GM19193 (cell line): ENCODE results near the gene SLC7A8.

Experiments
- POLR2A ChIP-seq: IDR thresholded peaks from 4 replicates; pipeline ENCODE4 v1.6.1; 2011; ENCODE audit not compliant: insufficient read depth, insufficient read length; ENCODE audit errors: extremely low read depth

SLC7A8 gene

GRCh38 chr14:23117371-23118020 lies 66.0 kb downstream of the SLC7A8 start:
- no peak for TF ChIP-seq POLR2A

DNA sequence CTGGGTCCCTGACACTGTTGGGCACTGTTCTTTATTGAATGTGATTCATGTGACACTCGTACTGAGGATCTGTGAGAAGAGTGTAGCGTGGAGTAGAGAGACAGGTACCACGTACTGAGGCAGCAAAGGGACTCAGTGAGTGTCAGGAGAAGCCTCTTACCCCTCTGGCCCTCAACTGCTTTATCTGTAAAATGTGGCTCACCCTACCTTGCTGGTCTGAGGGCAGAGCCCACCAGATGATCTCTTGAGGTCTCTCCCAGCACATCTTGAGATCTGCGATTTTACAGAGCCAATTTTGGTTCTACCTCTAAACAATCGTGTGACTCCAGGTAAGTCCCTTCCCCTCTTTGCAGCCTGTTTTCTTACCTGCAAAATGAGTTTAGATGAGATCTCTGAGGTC lies 67.5 kb downstream of the SLC7A8 start:
- TF ChIP-seq POLR2A: no peak

DNA sequence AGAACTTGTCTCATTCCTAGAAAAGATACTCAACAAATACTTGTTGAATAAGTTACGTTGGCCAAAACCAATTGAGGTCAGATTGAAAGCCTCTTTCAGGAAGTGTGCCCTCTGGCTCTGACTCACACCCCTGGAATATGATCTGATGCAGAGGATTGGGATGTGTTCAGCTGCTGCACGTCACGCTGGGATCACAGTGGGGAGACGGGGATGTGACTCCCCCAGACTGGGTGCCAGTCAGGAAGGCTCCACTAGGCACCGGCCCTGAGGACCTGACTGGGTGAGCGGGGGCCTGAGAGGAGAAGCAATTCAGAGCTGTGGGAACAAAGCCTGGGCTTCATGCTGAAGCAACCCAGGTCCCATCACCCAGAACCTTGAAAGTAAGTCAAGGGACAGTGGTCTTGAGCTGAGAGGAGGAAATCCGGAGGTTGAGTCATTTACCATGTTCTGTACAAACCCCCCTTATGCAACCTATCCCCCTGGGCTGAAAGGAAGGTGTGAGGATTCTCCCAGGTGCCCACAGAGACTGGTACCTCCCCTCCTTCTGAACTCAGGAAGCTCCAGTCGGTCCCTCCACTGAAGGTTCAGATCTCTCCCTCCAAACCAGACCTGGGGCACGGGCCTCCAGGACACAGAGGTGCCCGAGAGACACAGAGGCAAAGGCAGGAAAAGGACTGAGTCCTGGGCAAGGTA lies 68.3 kb downstream of the SLC7A8 start:
- no peak for TF ChIP-seq POLR2A

DNA sequence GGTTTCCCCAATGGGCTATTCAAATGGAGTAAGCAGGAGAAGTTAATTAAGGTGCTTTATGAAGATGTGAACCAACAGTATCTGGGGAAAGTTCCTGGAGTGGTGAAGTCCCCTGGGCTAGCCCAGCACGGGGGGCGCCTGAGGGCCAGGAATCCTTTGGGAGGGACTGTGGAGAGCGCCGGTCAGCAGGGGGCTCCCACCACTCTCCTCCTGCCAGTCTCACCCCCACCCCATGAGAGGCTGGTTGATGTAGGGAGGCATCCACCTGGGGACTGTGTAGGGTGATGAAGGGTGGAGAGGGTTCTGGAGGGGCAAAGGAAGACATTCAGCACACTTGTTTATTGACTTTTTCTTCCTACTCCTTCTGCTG lies 68.8 kb downstream of the SLC7A8 start:
- TF ChIP-seq POLR2A: no peak

DNA sequence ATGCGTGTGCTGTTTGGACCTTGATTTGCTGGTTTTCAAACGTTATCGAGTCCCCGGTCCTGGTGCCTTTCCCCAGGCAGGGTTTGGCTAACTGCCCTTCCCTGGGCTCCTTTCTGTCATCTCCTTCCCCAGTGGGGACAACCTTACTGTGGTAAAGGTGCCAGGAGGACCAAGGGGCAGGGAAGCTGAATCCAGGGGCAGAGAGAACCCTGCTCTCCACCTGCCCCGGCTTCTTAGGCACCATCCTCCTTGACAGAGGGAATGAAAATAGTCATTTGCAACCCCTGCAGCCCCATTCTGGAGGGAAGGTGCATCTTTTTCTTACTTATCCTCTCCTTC lies 69.4 kb downstream of the SLC7A8 start:
- no peak for TF ChIP-seq POLR2A

DNA sequence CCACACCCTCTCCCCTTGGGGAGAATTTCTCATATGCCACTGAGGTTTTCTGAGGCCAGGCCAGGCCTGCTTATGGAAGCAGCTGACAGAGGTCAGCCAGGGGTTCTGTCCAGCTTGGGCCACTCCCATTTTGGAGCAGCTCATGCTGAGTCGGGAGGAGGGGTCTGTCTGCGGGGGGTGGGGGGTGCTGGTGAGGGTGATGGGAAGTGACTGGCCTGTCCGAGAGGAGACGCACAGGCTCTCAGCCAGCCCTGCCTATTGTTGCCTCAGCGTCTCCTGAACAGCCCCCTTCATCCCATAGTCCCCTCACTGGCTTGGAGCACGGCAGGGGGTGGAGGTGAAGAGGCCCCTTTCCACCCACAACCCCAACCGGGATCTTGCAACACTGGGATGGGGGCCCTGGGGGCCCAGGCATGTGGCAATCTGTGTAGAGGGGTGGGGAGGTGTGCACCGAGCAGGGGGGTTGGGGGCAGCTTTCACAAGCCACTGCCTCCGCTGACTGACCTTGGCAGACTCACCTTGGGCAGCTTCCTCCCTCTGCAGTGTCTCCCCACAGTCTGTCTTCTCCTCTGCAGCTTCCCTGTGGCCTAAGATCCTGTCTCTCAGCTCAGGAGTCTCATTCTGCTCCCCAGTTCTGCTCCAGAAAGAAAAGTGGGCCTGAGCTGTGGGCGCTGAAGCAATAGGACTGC lies 69.9 kb downstream of the SLC7A8 start:
- no peak for TF ChIP-seq POLR2A

DNA sequence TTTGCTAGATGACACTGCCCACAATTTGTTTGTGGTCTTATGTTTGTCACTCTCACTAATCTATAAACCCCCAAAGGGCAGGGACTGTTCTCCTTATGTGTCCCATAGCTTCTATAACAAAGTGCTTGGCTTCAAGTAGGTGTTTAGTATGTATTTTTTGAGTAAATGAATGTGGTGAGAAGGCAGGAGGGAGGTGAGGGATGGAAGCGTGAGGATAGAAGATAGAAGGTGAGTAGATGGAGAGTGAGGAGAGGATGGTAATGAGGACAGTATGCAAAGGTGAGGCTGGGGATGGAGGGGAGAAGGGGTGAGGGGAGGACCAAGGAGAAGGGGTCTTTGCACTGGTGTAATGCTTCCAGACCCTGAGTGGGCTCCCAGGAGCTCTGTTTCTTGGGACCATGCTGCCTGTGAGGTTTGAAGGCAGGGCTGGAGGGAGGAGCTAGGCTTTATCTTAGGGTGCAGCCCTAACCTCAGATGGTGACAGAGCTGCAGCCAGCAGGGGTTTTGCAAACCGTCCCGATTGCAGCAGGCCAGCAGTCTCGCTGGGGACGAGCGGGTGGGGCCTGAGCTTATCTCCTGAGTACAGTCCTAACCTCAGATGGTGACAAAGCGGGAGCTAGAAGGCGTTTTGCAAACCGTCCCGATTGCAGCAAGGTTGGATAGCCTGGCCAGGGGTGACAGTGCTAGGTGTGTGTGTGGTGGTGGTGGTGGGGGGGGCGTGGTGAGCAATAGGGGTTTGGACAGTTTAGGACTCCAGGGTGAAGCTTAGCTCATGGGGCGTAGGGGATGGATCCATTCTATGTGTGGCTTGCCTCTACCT lies 70.9 kb downstream of the SLC7A8 start:
- no peak for TF ChIP-seq POLR2A

- TF ChIP-seq POLR2A: no peak
Observed at GRCh38 chr14:23110579-23111365, 72.7 kb downstream of the SLC7A8 start.

DNA sequence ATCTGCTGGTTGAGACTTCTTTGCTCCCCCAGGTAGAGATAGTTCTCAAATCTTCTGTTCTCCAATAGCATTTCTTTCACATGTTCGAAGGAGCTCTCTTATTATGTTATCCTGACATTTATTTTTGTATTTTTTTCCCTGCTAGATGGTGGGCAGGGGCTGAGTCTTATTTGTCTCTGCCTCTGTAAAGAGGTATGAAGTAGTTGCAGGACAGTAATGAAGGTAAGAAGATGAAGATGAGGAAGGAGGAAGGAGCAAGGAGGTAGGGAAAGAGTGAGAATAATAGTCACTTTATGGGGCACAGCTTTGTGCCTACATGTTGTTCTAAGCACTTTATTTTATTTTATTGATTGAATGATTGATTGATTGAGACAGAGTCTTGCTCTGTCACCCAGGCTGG lies 73.7 kb downstream of the SLC7A8 start:
- no peak for TF ChIP-seq POLR2A

GRCh38 chr14:23106747-23107045 lies 76.8 kb downstream of the SLC7A8 start:
- no peak for TF ChIP-seq POLR2A

GRCh38 chr14:23105348-23105824 lies 78.1 kb downstream of the SLC7A8 start:
- TF ChIP-seq POLR2A: no peak

GRCh38 chr14:23104591-23105347 lies 78.7 kb downstream of the SLC7A8 start, which contains the start of gene CIROP:
TSS of gene CIROP (minus strand) at chr14:23104989. CDS start at chr14:23104920, 69 bp downstream.
- TF ChIP-seq POLR2A: no peak

GRCh38 chr14:23104070-23104590 lies 79.3 kb downstream of the SLC7A8 start:
- TF ChIP-seq POLR2A: no peak
